Karpas-422 (cell line): ENCODE results near the gene CREB3L2. TPM values are rescaled to one million over a fixed set of nuclear protein-coding genes. Genes with fewer than 3 reads are reported as not detected.

Source experiments
- DNase-seq: peaks from one replicate; pipeline ENCODE4 v3.0.0-alpha.2; 2015
- H2AFZ ChIP-seq: fragments of 200-600 bp; sonication (generic); 2 replicates; pipeline ENCODE4 v1.6.1; 2014; ENCODE audit warnings: antibody characterized with exemption, low read length, mixed read lengths
- H3K27ac ChIP-seq: fragments of 200-600 bp; sonication (generic); 2 replicates; pipeline ENCODE4 v1.5.1; 2014; ENCODE audit warnings: mild to moderate bottlenecking, low read length, moderate library complexity
- H3K27me3 ChIP-seq: fragments of 200-600 bp; sonication (generic); 2 replicates; pipeline ENCODE4 v1.6.1; 2014; ENCODE audit warnings: low read length, mixed read lengths
- H3K36me3 ChIP-seq: fragments of 200-600 bp; sonication (generic); 2 replicates; pipeline ENCODE4 v1.6.1; 2014; ENCODE audit warnings: low read length, mixed read lengths; ENCODE audit not compliant: insufficient read depth
- H3K4me1 ChIP-seq: fragments of 200-600 bp; sonication (generic); 2 replicates; pipeline ENCODE4 v1.6.1; 2014; ENCODE audit warnings: mild to moderate bottlenecking, low read length, mixed read lengths
- H3K4me2 ChIP-seq: fragments of 200-600 bp; sonication (generic); 2 replicates; pipeline ENCODE4 v1.6.1; 2014; ENCODE audit warnings: low read length, low read depth, mild to moderate bottlenecking; ENCODE audit not compliant: poor library complexity, severe bottlenecking
- H3K4me3 ChIP-seq: fragments of 200-600 bp; sonication (generic); 2 replicates; pipeline ENCODE4 v1.5.1; 2014; ENCODE audit warnings: mild to moderate bottlenecking, antibody characterized with exemption, low read length, mixed read lengths
- H3K79me2 ChIP-seq: fragments of 200-600 bp; sonication (generic); 2 replicates; pipeline ENCODE4 v1.6.1; 2014; ENCODE audit warnings: mild to moderate bottlenecking, low read length, mixed read lengths
- H3K9ac ChIP-seq: fragments of 200-600 bp; sonication (generic); 2 replicates; pipeline ENCODE4 v1.6.0; 2014; ENCODE audit warnings: low read length
- H3K9me2 ChIP-seq: fragments of 200-600 bp; sonication (generic), shearing (Covaris generic); replicated peaks from 2 replicates; pipeline ENCODE4 v1.6.0; 2014; ENCODE audit warnings: mild to moderate bottlenecking, low read length, moderate library complexity; ENCODE audit not compliant: insufficient read depth
- H3K9me3 ChIP-seq: fragments of 300-700, 200-600 bp; sonication (generic); 2 replicates; pipeline ENCODE4 v1.6.1; 2014; ENCODE audit warnings: low read length, mixed read lengths
- H4K20me1 ChIP-seq: fragments of 200-600 bp; sonication (generic); 2 replicates; pipeline ENCODE4 v1.6.1; 2014; ENCODE audit warnings: mild to moderate bottlenecking, antibody characterized with exemption, low read length, low read depth; ENCODE audit not compliant: insufficient read depth
- total RNA-seq: library from RNA; depleted of rRNA; stranded (reverse); fragments of >200 nt; shearing (Covaris generic); gene quantifications from 2 replicates; pipeline ENCODE4 v1.2.3, GENCODE V29; 2014; ENCODE audit warnings: low replicate concordance

CREB3L2 gene
- total RNA-seq, 1 experiment from 2014 or later: not detected

DNA sequence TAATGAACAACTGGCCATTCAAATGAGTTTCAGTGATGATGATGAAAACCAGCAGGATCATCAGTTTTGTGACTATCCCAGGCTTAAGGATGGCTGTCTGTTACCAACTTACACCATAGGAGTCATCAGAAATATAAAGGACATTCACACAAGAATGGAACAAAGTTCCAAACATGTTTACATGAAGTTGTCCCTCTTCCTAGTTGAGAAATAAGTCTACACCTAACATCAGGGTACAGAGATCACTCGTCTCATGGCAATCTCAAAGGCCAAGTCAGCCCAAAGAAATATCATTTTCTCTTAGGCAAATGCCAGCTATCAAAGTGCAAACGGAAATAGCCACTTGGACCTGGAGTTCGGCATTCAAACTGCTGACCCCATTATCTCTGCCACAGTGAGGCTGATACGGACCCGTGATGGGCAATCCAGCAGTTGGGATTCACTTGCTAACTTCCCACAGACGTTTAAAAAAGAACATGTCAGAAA is 53.0 kb downstream of the CREB3L2 start:
- H4K20me1 ChIP-seq: no peaks in the 10 kb centered on the region
- no peak overlapping the region for H3K4me2 ChIP-seq
- no peak overlapping the region for H3K4me3 ChIP-seq
- H2AFZ ChIP-seq: no peak overlapping the region
- no peaks in the 10 kb centered on the region for H3K79me2 ChIP-seq
- no peaks in the 10 kb centered on the region for H3K36me3 ChIP-seq
- H3K9me2 ChIP-seq: no peaks in the 10 kb centered on the region
- no peaks in the 10 kb centered on the region for H3K4me1 ChIP-seq
- no peaks in the 10 kb centered on the region for H3K27me3 ChIP-seq
- H3K9ac ChIP-seq: no peak overlapping the region
- no peak for DNase-seq
- no peaks in the 10 kb centered on the region for H3K9me3 ChIP-seq
- no peak overlapping the region for H3K27ac ChIP-seq

DNA sequence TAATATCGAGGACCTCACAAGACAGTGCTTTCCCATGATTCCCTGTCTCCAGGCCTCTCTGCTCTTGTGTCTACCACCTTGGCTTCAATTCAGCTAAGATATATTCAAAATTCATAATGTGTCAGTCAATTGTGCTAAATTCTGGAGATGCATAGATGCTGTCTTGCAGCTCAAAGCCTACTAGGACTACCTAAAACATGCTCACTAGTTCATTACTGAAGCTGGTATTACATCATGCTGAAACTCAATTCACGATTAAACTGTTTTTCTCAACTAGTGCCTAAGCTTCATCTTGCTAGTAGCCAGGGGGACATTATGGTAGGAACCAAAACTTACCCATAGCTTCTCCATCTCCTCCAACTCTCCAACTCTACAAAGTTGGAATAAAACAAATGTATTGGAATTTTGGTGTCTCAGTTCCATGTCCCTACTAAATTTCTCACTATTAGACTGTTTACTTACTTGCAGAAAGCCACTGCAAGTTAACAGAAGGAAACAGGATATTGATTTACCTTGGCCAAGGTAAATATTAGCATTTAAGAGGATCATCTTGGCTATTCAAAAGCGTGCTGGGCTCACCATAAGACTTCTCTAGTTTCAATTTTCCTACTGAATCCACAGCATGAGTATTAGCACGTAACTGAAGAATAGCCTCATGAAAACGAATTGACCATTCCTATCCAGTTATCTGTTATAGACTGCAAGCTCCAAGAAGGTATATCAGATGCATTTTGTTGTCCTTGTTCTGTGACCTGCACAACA is 53.6 kb downstream of the CREB3L2 start:
- no peak overlapping the region for H3K4me3 ChIP-seq
- no peaks in the 10 kb centered on the region for H4K20me1 ChIP-seq
- H3K4me1 ChIP-seq: no peaks in the 10 kb centered on the region
- no peaks in the 10 kb centered on the region for H3K36me3 ChIP-seq
- no peaks in the 10 kb centered on the region for H3K79me2 ChIP-seq
- no peak overlapping the region for H3K4me2 ChIP-seq
- no peak overlapping the region for H3K9ac ChIP-seq
- no peak overlapping the region for H2AFZ ChIP-seq
- no peaks in the 10 kb centered on the region for H3K27me3 ChIP-seq
- H3K9me2 ChIP-seq: no peaks in the 10 kb centered on the region
- H3K27ac ChIP-seq: no peak overlapping the region
- DNase-seq: no peak
- no peaks in the 10 kb centered on the region for H3K9me3 ChIP-seq

DNA sequence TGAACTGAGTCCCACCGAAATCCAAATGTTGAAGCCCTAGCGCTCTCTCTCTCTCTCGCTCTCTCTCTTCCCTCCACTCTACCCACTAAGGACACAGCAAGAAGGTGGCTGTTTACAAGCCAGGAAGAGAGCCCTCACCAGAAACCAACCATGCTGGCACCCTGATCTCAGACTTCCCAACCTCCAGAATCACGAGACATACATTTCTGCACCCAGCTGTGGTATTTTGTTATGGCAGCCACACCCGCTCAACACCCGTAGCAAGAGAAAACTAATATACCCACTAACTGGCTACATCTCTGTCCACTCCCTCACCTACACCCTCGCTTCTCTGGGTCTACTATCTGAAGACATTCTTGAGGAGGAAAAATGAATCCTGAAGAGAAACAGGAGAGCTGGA is 54.8 kb downstream of the CREB3L2 start:
- H3K79me2 ChIP-seq: no peaks in the 10 kb centered on the region
- no peak overlapping the region for H3K9ac ChIP-seq

DNA sequence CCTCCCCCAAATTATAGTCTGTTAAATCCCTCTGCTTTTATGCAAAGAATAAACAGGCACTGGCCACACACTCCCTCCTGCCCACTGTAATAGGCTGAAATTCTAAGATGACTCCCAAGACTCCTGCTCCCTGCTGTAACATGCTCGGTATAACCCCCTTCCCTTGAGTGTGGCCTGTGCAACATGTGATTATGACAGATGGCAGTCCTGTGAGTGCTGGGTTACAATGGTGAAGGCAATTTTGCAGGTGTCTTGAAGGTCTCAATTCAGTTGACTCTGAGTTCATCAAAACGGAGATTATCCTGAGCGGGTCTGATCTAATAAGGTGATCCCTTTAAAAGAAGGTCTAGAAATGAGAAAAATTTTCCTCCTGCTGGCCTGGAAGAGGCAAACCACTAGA is 55.9 kb downstream of the CREB3L2 start:
- Histone ChIP-seq H3K9ac (no peak overlapping the region), H3K27me3 (no peaks in the 10 kb centered on the region), H3K79me2 (no peaks in the 10 kb centered on the region), H3K27ac (no peak overlapping the region), H4K20me1 (no peaks in the 10 kb centered on the region), H3K9me2 (no peaks in the 10 kb centered on the region), H3K36me3 (no peaks in the 10 kb centered on the region), H3K4me1 (no peaks in the 10 kb centered on the region), H3K4me2 (no peak overlapping the region), H2AFZ (no peak overlapping the region), H3K4me3 (no peak overlapping the region), H3K9me3 (no peaks in the 10 kb centered on the region)
- DNase-seq: no peak

More for the DNA sequence above, 54.8 kb downstream of the CREB3L2 start:
- Histone ChIP-seq H4K20me1 (no peaks in the 10 kb centered on the region), H2AFZ (no peak overlapping the region), H3K4me3 (no peak overlapping the region), H3K4me2 (no peak overlapping the region), H3K9me2 (no peaks in the 10 kb centered on the region), H3K36me3 (no peaks in the 10 kb centered on the region), H3K4me1 (no peaks in the 10 kb centered on the region), H3K27ac (no peak overlapping the region), H3K9me3 (no peaks in the 10 kb centered on the region), H3K27me3 (no peaks in the 10 kb centered on the region)
- DNase-seq: no peak

DNA sequence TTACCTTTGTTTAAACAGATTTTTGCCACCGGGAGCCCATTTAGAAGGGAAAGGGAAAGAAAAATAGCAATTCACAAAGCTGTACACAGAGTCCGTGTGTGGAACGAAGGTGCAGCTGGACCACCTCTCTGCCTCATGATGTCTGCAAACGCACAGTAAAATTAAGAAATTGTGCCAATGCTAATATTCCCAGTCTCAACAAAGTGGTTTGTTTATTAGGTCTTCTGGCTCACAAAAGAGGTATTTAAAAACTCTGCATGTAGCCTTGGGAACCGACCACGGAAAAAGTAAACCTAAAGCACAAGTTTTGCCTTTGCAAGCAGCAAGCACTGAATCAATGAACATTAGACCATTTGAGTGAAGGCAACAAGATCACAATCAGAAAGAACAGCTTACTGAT is 57.7 kb downstream of the CREB3L2 start:
- Histone ChIP-seq H3K9me3 (no peaks in the 10 kb centered on the region), H3K4me1 (no peaks in the 10 kb centered on the region), H3K27ac (no peak overlapping the region), H3K27me3 (no peaks in the 10 kb centered on the region), H3K36me3 (no peaks in the 10 kb centered on the region), H2AFZ (no peak overlapping the region), H3K4me3 (no peak overlapping the region), H3K9ac (no peak overlapping the region), H3K79me2 (no peaks in the 10 kb centered on the region), H3K9me2 (no peaks in the 10 kb centered on the region), H4K20me1 (no peaks in the 10 kb centered on the region), H3K4me2 (no peak overlapping the region)
- no peak for DNase-seq

DNA sequence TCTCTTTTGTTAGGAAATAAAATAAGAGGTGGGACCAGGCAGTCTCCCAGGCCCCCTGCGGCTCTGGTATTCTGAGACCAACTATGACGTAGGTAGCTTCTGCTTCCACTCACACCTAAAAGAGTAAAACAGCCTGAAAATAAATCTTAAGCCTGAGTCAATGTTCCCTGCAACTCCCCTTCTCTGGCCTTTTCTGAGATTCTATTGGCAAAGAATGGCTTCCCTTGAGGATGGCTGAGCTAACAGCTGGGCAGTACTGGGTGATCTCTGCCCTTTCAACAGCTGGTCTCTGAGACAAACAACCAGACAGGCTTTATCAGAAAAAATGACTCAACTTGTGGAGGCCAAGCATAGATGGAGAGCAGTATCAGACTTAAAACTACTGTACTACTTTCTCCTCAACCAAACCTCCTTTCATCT is 58.7 kb downstream of the CREB3L2 start:
- no peak overlapping the region for H3K4me2 ChIP-seq
- no peak for DNase-seq
- no peak overlapping the region for H2AFZ ChIP-seq
- no peaks in the 10 kb centered on the region for H3K9me3 ChIP-seq
- H3K27ac ChIP-seq: no peak overlapping the region
- no peaks in the 10 kb centered on the region for H3K27me3 ChIP-seq
- no peaks in the 10 kb centered on the region for H3K4me1 ChIP-seq
- no peaks in the 10 kb centered on the region for H4K20me1 ChIP-seq
- H3K79me2 ChIP-seq: no peaks in the 10 kb centered on the region
- H3K36me3 ChIP-seq: no peaks in the 10 kb centered on the region
- no peak overlapping the region for H3K4me3 ChIP-seq
- H3K9ac ChIP-seq: no peak overlapping the region
- no peaks in the 10 kb centered on the region for H3K9me2 ChIP-seq

DNA sequence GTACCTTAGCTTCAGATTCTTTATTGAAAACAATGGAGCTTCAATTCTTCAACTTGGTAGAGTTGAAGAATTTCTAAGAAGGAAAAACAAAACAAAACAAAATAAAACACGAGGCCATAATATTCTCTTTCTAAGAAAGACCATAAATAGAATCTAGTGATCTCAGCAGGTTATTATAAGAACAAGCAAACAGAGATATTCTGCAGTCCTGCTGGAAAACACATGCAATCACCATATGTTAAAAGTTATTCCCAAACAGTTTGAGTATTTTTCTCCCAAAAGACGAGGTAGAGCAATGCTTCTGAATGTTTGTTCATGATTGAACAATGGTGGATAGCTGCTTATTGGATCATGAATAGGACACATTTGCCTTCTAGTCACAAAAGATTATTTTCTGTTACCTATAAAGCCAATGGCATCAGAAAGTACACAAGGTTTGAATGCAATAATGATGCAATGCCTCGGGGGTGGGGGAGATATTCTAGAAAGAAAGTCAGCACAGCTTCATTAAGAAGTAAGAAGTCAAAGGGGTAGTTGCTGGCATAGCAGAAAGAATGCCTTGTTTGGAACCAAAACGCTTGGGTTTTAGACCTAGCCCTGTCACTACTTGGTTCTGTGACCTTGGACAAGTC is 59.3 kb downstream of the CREB3L2 start:
- H3K27me3 ChIP-seq: no peaks in the 10 kb centered on the region
- no peaks in the 10 kb centered on the region for H3K9me3 ChIP-seq
- H3K4me1 ChIP-seq: no peaks in the 10 kb centered on the region
- no peaks in the 10 kb centered on the region for H4K20me1 ChIP-seq
- no peak overlapping the region for H3K27ac ChIP-seq
- no peak overlapping the region for H3K4me2 ChIP-seq
- no peaks in the 10 kb centered on the region for H3K36me3 ChIP-seq
- no peak overlapping the region for H3K9ac ChIP-seq
- no peak overlapping the region for H3K4me3 ChIP-seq
- H3K79me2 ChIP-seq: no peaks in the 10 kb centered on the region
- H3K9me2 ChIP-seq: no peaks in the 10 kb centered on the region
- no peak overlapping the region for H2AFZ ChIP-seq
- no peak for DNase-seq

DNA sequence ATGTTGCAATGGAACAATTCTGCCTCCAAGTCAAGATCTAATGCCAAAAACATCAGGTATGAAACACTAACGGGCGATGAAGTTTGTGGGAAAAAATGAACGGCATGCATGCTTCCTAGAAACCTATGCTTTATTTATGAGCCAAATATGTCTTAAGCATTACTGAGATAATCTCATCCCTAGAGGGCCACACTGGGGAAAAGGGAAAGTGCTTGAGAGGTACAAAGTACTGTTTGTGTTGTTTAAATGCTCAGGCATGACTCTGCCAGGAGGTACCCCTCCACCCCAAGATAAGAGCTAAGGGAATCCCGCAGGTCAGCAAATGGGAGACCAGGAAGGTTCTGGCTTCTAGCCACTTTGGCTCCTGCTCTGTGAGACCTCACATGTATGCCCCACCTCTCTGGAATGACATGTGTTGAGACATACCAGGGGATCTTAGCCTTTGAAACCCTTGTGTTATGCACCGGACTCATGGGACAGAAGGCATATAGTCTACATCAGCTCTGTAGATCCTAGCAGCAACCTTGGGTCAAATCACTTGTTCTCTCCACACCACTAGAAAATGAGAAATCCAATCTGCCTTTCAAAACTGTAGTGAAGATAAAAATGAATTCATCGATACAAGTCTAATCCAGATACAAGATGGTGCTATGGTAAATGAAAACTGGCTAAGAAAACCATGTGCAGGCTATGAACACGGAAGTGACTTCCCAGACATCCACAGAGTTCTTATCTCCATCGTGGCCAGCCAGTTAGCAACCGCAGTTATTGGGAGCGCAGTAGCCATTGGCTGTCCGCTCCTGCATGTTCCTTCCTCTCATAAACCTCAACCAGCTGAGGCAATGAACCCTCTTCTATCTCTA is 61.0 kb downstream of the CREB3L2 start:
- no peak overlapping the region for H2AFZ ChIP-seq
- H3K9ac ChIP-seq: no peak overlapping the region
- H3K4me3 ChIP-seq: no peak overlapping the region
- no peak for DNase-seq
- no peak overlapping the region for H3K27ac ChIP-seq
- H3K27me3 ChIP-seq: no peaks in the 10 kb centered on the region
- no peaks in the 10 kb centered on the region for H3K36me3 ChIP-seq
- H3K4me2 ChIP-seq: no peak overlapping the region
- no peaks in the 10 kb centered on the region for H3K9me2 ChIP-seq
- no peaks in the 10 kb centered on the region for H3K9me3 ChIP-seq
- no peaks in the 10 kb centered on the region for H4K20me1 ChIP-seq
- no peaks in the 10 kb centered on the region for H3K79me2 ChIP-seq
- no peaks in the 10 kb centered on the region for H3K4me1 ChIP-seq
